Neural cell (in vitro differentiated cells): ENCODE results near the gene PRKCA. TPM values are rescaled to one million over a fixed set of nuclear protein-coding genes. Genes with fewer than 3 reads are reported as not detected.

ENCODE experiments used
- H2AFZ ChIP-seq: fragments of 200-600, 300-800 bp; sonication (generic), shearing (Covaris generic); 2 replicates; pipeline ENCODE4 v1.6.0; 2014; ENCODE audit warnings: low read depth, mild to moderate bottlenecking, antibody characterized with exemption, low read length, moderate library complexity
- H3F3A ChIP-seq: fragments of 200-600 bp; shearing (Covaris generic); 2 replicates; pipeline ENCODE4 v1.6.1; 2016; ENCODE audit warnings: mild to moderate bottlenecking, moderate library complexity, mixed read lengths, antibody characterized with exemption, low read length; ENCODE audit not compliant: insufficient read depth, poor library complexity, severe bottlenecking
- H3K27ac ChIP-seq: fragments of 200-600, 300-800 bp; sonication (generic), shearing (Covaris generic); 2 replicates; pipeline ENCODE4 v1.5.1; 2014; ENCODE audit warnings: mild to moderate bottlenecking, low read length, moderate library complexity
- H3K27me3 ChIP-seq: fragments of 300-800, 200-600 bp; sonication (generic), shearing (Covaris generic); 2 replicates; pipeline ENCODE4 v1.6.0; 2014; ENCODE audit warnings: mild to moderate bottlenecking, low read depth, low read length, moderate library complexity; ENCODE audit not compliant: insufficient read depth
- H3K36me3 ChIP-seq: fragments of 300-800, 200-600 bp; sonication (generic), shearing (Covaris generic); 2 replicates; pipeline ENCODE4 v1.5.1; 2014; ENCODE audit warnings: mild to moderate bottlenecking, antibody characterized with exemption, low read length, moderate library complexity; ENCODE audit not compliant: insufficient read depth
- H3K4me2 ChIP-seq: fragments of 300-800, 200-600 bp; sonication (generic), shearing (Covaris generic); 2 replicates; pipeline ENCODE4 v1.6.0; 2014; ENCODE audit warnings: mild to moderate bottlenecking, low read length
- H3K4me3 ChIP-seq: fragments of 300-800, 200-600 bp; sonication (generic), shearing (Covaris generic); 2 replicates; pipeline ENCODE4 v1.5.1; 2014; ENCODE audit warnings: mild to moderate bottlenecking, low read length, moderate library complexity
- H3K79me2 ChIP-seq: fragments of 200-600 bp; shearing (Covaris generic); replicated peaks from 2 replicates; pipeline ENCODE4 v1.6.0; 2014; ENCODE audit warnings: mild to moderate bottlenecking, low read length, moderate library complexity; ENCODE audit not compliant: insufficient read depth
- H3K9ac ChIP-seq: fragments of 300-800, 200-600 bp; sonication (generic), shearing (Covaris generic); 2 replicates; pipeline ENCODE4 v1.6.1; 2016; ENCODE audit warnings: mild to moderate bottlenecking, low read length, mixed read lengths
- H3K9me2 ChIP-seq: fragments of 200-600 bp; shearing (Covaris generic); 2 replicates; pipeline ENCODE4 v1.6.1; 2016; ENCODE audit warnings: mild to moderate bottlenecking, low read length, mixed read lengths; ENCODE audit not compliant: insufficient read depth
- H3K9me3 ChIP-seq: fragments of 200-600, 300-800 bp; sonication (generic), shearing (Covaris generic); 2 replicates; pipeline ENCODE4 v1.6.1; 2016; ENCODE audit warnings: mild to moderate bottlenecking, mixed run types, low read length, moderate library complexity, mixed read lengths
- H4K20me1 ChIP-seq: fragments of 200-600 bp; shearing (Covaris generic); 2 replicates; pipeline ENCODE4 v1.6.1; 2016; ENCODE audit warnings: mild to moderate bottlenecking, mixed run types; ENCODE audit not compliant: insufficient read depth
- CTCF ChIP-seq: fragments of 450-650 bp; IDR thresholded peaks from 2 replicates; pipeline ENCODE4 v1.5.1; 2014; ENCODE audit warnings: antibody characterized with exemption, mild to moderate bottlenecking, moderate library complexity; ENCODE audit not compliant: poor library complexity, severe bottlenecking
- EP300 ChIP-seq: fragments of 450-650 bp; conservative IDR thresholded peaks from 2 replicates; pipeline ENCODE4 v1.6.1; 2014; ENCODE audit warnings: antibody characterized with exemption, mild to moderate bottlenecking, moderate library complexity; ENCODE audit not compliant: poor library complexity, severe bottlenecking
- EZH2 ChIP-seq: fragments of 200-600, 300-800 bp; shearing (Covaris generic), sonication (generic); IDR thresholded peaks from 2 replicates; pipeline ENCODE4 v1.6.1; 2014; ENCODE audit warnings: antibody characterized with exemption, low read length, borderline replicate concordance, mild to moderate bottlenecking; ENCODE audit not compliant: insufficient read depth, poor library complexity, severe bottlenecking
- MXI1 ChIP-seq: fragments of 450-650 bp; conservative IDR thresholded peaks from 2 replicates; pipeline ENCODE4 v1.6.1; 2014; ENCODE audit warnings: antibody characterized with exemption, mild to moderate bottlenecking; ENCODE audit not compliant: poor library complexity, severe bottlenecking
- POLR2AphosphoS5 ChIP-seq: IDR thresholded peaks from 2 replicates; pipeline ENCODE4 v1.6.1; 2012
- RAD21 ChIP-seq: fragments of 450-650 bp; conservative IDR thresholded peaks from 2 replicates; pipeline ENCODE4 v1.6.1; 2014; ENCODE audit warnings: antibody characterized with exemption, mild to moderate bottlenecking, moderate library complexity
- REST ChIP-seq: IDR thresholded peaks from 2 replicates; pipeline ENCODE4 v1.6.1; 2012; ENCODE audit warnings: borderline replicate concordance
- SMC3 ChIP-seq: fragments of 450-650 bp; conservative IDR thresholded peaks from 2 replicates; pipeline ENCODE4 v1.6.1; 2014; ENCODE audit warnings: antibody characterized with exemption, mild to moderate bottlenecking, moderate library complexity; ENCODE audit not compliant: poor library complexity
- TAF1 ChIP-seq: IDR thresholded peaks from 2 replicates; pipeline ENCODE4 v1.6.1; 2012; ENCODE audit warnings: low read depth
- polyA plus RNA-seq: library from polyadenylated mRNA; depleted of rRNA; stranded (reverse); fragments of >200 nt; gene quantifications from 2 replicates; pipeline ENCODE4 v1.2.3, GENCODE V29; 2014

PRKCA gene
- polyA plus RNA-seq, 1 donor from 2014 or later: 5.9 TPM

- no peak overlapping the region for H3K4me2 ChIP-seq
- H3K4me3 ChIP-seq: no peak overlapping the region
- no peak for TF ChIP-seq EZH2
- TF ChIP-seq REST: no peak
- TF ChIP-seq EP300: no peak
- TF ChIP-seq SMC3: no peak
- no peak for TF ChIP-seq MXI1
- TF ChIP-seq TAF1: no peak
- TF ChIP-seq CTCF: no peak
- TF ChIP-seq POLR2AphosphoS5: no peak
- TF ChIP-seq RAD21: no peak
- H3K79me2 ChIP-seq: no peaks in the 10 kb centered on the region
- H3K9me3 ChIP-seq: no peaks in the 10 kb centered on the region
- H3F3A ChIP-seq: no peaks in the 10 kb centered on the region
- H3K27ac ChIP-seq: no peak overlapping the region
- H3K9me2 ChIP-seq: no peaks in the 10 kb centered on the region
- H2AFZ ChIP-seq: no peak overlapping the region
- no peaks in the 10 kb centered on the region for H3K27me3 ChIP-seq
- no peak overlapping the region for H3K9ac ChIP-seq
- H3K36me3 ChIP-seq: no peaks in the 10 kb centered on the region
- H4K20me1 ChIP-seq: no peaks in the 10 kb centered on the region
These were observed 85.1 kb downstream of the PRKCA start for GRCh38 chr17:66387392-66387981.

GRCh38 chr17:66392783-66393437 is 90.5 kb downstream of the PRKCA start:
- H3K79me2 ChIP-seq: no peaks in the 10 kb centered on the region
- no peaks in the 10 kb centered on the region for H3K9me3 ChIP-seq
- H3F3A ChIP-seq: no peaks in the 10 kb centered on the region
- no peaks in the 10 kb centered on the region for H3K36me3 ChIP-seq
- no peaks in the 10 kb centered on the region for H3K9me2 ChIP-seq
- no peaks in the 10 kb centered on the region for H4K20me1 ChIP-seq
- no peak overlapping the region for H3K27ac ChIP-seq
- H3K9ac ChIP-seq: no peak overlapping the region
- H3K4me3 ChIP-seq: no peak overlapping the region
- TF ChIP-seq REST (no peak), EP300 (no peak), CTCF (no peak), RAD21 (no peak), EZH2 (no peak)
- no peaks in the 10 kb centered on the region for H3K27me3 ChIP-seq
- no peak overlapping the region for H3K4me2 ChIP-seq
- H2AFZ ChIP-seq: no peak overlapping the region
